GM19455 (cell line): Measurements from ENCODE around the gene CDK8.
A peak's percentile ranks its signal among the peaks of the same experiment; 100 is the strongest.
"Not testable (repeated sequence)": the region's sequence is repeated elsewhere in the genome, so short reads cannot be mapped to it uniquely, and the experiment has no call there.

Experiments used
- ATAC-seq: cut with Tn5 transposase; IDR thresholded peaks from one replicate; pipeline ENCODE4 v1.9.1; 2021; ENCODE audit not compliant: unreplicated experiment

The CDK8 gene

GRCh38 chr13:26252006-26252405 is 1.9 kb upstream of the CDK8 start:
- ATAC-seq: not testable (repeated sequence)

- ATAC-seq: no peak
These were observed 605 bp upstream of the CDK8 start for GRCh38 chr13:26253262-26253786.

GRCh38 chr13:26254583-26255111 is 718 bp downstream of the CDK8 start:
- peak; percentile 35 for ATAC-seq

- ATAC-seq: no peak
These were observed 1.2 kb downstream of the CDK8 start for GRCh38 chr13:26255115-26255514.

- ATAC-seq: no peak
These were observed 1.9 kb downstream of the CDK8 start for GRCh38 chr13:26255691-26256277.

- ATAC-seq: no peak
These were observed 3.1 kb downstream of the CDK8 start for GRCh38 chr13:26257049-26257448.

- no peak for ATAC-seq
These were observed 5.7 kb downstream of the CDK8 start for GRCh38 chr13:26259634-26260033.

GRCh38 chr13:26262156-26262555 is 8.2 kb downstream of the CDK8 start:
- no peak for ATAC-seq

- no peak for ATAC-seq
These were observed 12.4 kb downstream of the CDK8 start for GRCh38 chr13:26266311-26266710.

- no peak for ATAC-seq
These were observed 16.8 kb downstream of the CDK8 start for GRCh38 chr13:26270707-26271106.

- no peak for ATAC-seq
These were observed 18.7 kb downstream of the CDK8 start for GRCh38 chr13:26272621-26273020.

GRCh38 chr13:26280295-26280694 is 26.4 kb downstream of the CDK8 start:
- no peak for ATAC-seq

GRCh38 chr13:26280822-26281221 is 26.9 kb downstream of the CDK8 start:
- no peak for ATAC-seq

GRCh38 chr13:26285911-26286310 is 32.0 kb downstream of the CDK8 start:
- ATAC-seq: not testable (repeated sequence)

GRCh38 chr13:26288838-26289237 is 34.9 kb downstream of the CDK8 start:
- ATAC-seq: not testable (repeated sequence)

- ATAC-seq: no peak
These were observed 41.9 kb downstream of the CDK8 start for GRCh38 chr13:26295812-26296211.

GRCh38 chr13:26299168-26299750 is 45.3 kb downstream of the CDK8 start:
- ATAC-seq: no peak

- no peak for ATAC-seq
These were observed 46.2 kb downstream of the CDK8 start for GRCh38 chr13:26300140-26300539.

GRCh38 chr13:26305676-26306075 is 51.7 kb downstream of the CDK8 start:
- ATAC-seq: no peak

GRCh38 chr13:26307701-26308100 is 53.8 kb downstream of the CDK8 start:
- no peak for ATAC-seq

- ATAC-seq: no peak
These were observed 54.3 kb downstream of the CDK8 start for GRCh38 chr13:26308250-26308649.

- no peak for ATAC-seq
These were observed 54.9 kb downstream of the CDK8 start for GRCh38 chr13:26308836-26309235.

GRCh38 chr13:26310003-26310402 is 56.1 kb downstream of the CDK8 start:
- no peak for ATAC-seq
